ENCODE data around the gene RCHY1.
"Not testable (repeated sequence)": the region's sequence is repeated elsewhere in the genome, so short reads cannot be mapped to it uniquely, and the experiment has no call there.

RCHY1 gene

DNA sequence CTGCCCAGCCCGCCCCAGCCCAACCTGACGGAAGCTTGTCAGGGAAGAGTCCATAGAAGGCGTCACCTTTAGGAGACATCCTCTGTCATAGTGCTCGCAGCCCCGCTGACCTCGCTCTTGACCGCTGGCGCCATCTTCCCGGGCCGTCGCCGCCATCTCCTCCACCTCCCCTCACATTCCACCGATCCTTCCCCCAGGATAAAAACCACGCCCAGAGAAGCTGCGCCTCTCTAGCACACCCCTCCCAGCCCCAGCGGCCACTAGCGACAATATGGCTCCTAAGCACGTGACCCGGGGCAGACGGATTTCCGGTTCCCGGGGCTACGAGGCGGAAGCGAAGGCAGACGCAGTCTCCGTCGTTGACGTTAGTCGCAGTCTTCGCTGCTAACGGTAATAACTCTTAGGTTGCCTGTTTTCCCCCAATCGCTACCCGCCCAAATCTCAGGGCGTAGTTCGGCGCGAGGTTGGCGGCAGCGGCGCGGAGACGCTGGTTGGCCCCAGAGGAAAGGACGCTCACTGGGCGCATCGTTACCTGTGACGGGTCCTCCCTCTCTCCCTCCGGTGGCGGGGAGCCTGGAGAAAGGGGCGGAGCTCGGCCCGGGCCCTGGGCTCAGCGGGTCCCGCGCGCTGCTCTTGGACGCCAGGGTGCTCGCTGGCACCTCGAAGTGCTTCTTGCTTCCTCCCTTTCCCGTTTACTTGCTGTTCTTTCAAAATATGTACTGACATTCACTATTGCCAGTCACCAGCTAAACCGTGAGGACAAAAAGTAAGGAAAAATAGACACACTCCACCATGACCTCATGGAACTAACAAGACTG is at the start of gene RCHY1, which contains the start of gene THAP6:
TSS of gene RCHY1 (minus strand) at position 273 of the 818 bp plus-strand sequence. CDS start at position 156, 117 bp downstream.
TSS of gene THAP6 (plus strand) at position 343 of the 818 bp plus-strand sequence. CDS start 980 bp downstream, outside the sequence.
- peaks cover 17% of the 10 kb centered on the region for H3K36me3 ChIP-seq (ENCODE audit: insufficient read depth, low read length)
- H3K79me2 ChIP-seq (ENCODE audit: control insufficient read depth, insufficient read depth, low read length, unreplicated experiment) = peaks cover 54% of the 10 kb centered on the region
- peak within 1 kb of the TSS; percentile 94 for H3K4me3 ChIP-seq (ENCODE audit: low read depth, low read length)
- H3K27ac ChIP-seq (ENCODE audit: low read depth, low read length) = peak within 1 kb of the TSS; percentile 82
- H3K4me1 ChIP-seq (ENCODE audit: control insufficient read depth, insufficient read depth, low read length, unreplicated experiment) = peaks cover 31% of the 10 kb centered on the region
- peak within 1 kb of the TSS; percentile 94 for H2AFZ ChIP-seq (ENCODE audit: low read length, unreplicated experiment)
- H3K27me3 ChIP-seq (ENCODE audit: insufficient read depth, low read length) = no peaks in the 10 kb centered on the region

DNA sequence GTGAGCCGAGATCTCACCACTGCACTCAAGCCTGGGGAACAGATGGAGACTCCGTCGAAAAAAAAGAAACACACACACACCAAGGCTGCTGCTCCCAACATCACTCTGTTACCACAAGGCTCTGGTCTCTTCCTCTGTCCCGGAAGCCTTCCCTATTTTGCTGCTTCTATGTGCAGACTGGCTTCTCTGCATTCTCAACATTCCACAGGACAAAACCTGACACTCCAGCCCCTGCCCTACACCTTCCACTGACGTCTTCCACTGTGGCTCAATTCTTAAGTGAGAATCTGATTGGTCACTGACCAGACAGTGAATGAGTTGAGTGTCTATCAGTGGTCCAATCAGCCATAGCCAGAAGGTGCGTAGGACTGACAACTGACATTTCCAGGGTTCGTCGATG is 47.6 kb upstream of the RCHY1 start:
- H3K27me3 ChIP-seq (ENCODE audit: insufficient read depth, low read length) = no peaks in the 10 kb centered on the region
- no peaks in the 10 kb centered on the region for H3K4me1 ChIP-seq (ENCODE audit: control insufficient read depth, insufficient read depth, low read length, unreplicated experiment)
- no peak overlapping the region for H3K27ac ChIP-seq (ENCODE audit: low read depth, low read length)
- H3K79me2 ChIP-seq (ENCODE audit: control insufficient read depth, insufficient read depth, low read length, unreplicated experiment) = no peaks in the 10 kb centered on the region
- no peak overlapping the region for H2AFZ ChIP-seq (ENCODE audit: low read length, unreplicated experiment)
- no peak overlapping the region for H3K4me3 ChIP-seq (ENCODE audit: low read depth, low read length)
- H3K36me3 ChIP-seq (ENCODE audit: insufficient read depth, low read length) = no peaks in the 10 kb centered on the region

DNA sequence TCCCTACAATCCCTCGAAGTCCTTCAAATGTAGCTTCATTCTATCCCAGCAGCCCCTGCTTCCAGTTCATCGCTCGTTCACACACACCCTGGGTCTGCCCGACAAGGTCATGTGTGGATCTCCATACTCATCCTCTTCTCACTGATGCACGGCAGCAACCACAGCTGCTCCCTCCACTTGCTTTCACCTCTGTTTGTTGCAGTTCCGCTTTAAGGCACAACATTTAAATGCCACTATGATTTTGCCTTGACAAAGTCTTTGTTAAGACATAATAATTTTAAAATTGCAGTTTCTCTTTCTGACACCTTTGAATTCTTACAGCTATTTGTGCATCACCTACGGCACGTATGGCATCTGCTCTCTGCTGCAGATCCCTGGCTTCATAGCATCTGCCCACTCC is 43.5 kb upstream of the RCHY1 start:
- Histone ChIP-seq H2AFZ (ENCODE audit: low read length, unreplicated experiment) (no peak overlapping the region), H3K27me3 (ENCODE audit: insufficient read depth, low read length) (no peaks in the 10 kb centered on the region), H3K4me1 (ENCODE audit: control insufficient read depth, insufficient read depth, low read length, unreplicated experiment) (peaks cover 9% of the 10 kb centered on the region), H3K36me3 (ENCODE audit: insufficient read depth, low read length) (no peaks in the 10 kb centered on the region), H3K27ac (ENCODE audit: low read depth, low read length) (no peak overlapping the region), H3K79me2 (ENCODE audit: control insufficient read depth, insufficient read depth, low read length, unreplicated experiment) (no peaks in the 10 kb centered on the region), H3K4me3 (ENCODE audit: low read depth, low read length) (no peak overlapping the region)

DNA sequence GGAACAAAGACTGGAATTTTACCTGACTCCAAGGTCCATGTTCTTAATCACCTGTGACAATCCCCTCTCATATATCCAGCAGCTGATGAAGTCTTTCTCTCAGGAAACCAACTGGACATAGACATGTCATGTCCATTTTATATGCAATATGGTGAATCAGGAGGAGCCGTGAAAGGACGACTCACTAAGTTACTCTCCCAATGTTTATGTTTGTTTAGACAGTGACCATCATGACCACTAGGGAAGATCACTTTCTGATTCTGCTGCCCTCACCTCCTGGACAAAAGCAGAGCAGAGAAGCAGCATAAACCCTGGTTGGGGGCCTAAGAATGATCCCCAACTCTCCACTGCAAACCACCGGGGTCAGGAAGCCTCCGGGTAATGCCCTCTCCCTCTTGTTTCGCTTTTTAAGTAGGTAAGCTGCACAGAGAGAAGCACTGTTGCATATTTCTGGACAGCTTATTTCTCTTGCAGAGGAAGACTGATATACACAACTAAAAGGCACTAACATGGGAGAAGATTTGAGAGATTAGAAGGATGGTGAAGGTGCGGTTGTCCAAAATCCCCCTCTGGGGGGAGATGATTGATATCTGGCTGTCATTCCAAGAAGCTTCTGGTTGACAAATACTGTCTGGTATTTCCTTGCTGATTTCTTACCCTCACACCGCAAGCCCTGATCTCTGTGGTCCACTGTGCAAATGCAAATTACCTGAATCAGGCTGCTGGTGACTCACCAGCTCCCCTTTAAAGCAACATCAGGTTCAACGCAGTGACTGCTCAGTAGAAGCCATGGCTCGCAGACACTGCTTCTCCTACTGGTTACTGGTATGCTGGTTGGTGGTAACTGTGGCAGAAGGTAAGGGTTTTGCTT is 41.3 kb upstream of the RCHY1 start, which contains the start of gene ODAPH:
TSS of gene ODAPH (plus strand) at position 773 of the 871 bp plus-strand sequence. CDS start at position 790, 17 bp downstream.
- Histone ChIP-seq H3K79me2 (ENCODE audit: control insufficient read depth, insufficient read depth, low read length, unreplicated experiment) (no peaks in the 10 kb centered on the region), H3K4me3 (ENCODE audit: low read depth, low read length) (peak within 1 kb of the TSS; percentile 15; the same call in 1 of the 2 replicates), H3K27ac (ENCODE audit: low read depth, low read length) (no peak within 1 kb of the TSS), H3K4me1 (ENCODE audit: control insufficient read depth, insufficient read depth, low read length, unreplicated experiment) (peaks cover 9% of the 10 kb centered on the region), H2AFZ (ENCODE audit: low read length, unreplicated experiment) (no peak within 1 kb of the TSS), H3K36me3 (ENCODE audit: insufficient read depth, low read length) (no peaks in the 10 kb centered on the region), H3K27me3 (ENCODE audit: insufficient read depth, low read length) (no peaks in the 10 kb centered on the region)

DNA sequence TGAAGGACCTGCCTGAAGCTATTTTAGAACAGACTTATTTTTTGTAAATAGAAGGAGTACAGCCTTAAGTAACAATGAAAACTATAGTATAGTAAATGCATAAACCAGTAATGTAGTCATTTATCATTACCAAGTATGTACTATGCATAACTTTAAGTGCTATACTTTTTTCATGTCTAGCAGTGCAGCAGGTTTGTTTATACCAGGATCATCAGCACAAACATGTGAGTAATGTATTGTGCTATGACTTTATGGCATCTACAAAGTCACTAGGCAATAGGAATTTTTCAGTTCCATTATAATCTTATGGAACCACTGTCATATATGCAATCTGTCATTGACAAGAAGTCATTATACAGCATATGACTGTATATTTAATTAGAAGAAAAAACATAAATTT is 38.2 kb upstream of the RCHY1 start:
- Histone ChIP-seq H3K4me1 (ENCODE audit: control insufficient read depth, insufficient read depth, low read length, unreplicated experiment) (peaks cover 9% of the 10 kb centered on the region), H3K36me3 (ENCODE audit: insufficient read depth, low read length) (no peaks in the 10 kb centered on the region), H3K27me3 (ENCODE audit: insufficient read depth, low read length) (no peaks in the 10 kb centered on the region), H3K79me2 (ENCODE audit: control insufficient read depth, insufficient read depth, low read length, unreplicated experiment) (no peaks in the 10 kb centered on the region), H2AFZ (ENCODE audit: low read length, unreplicated experiment) (no peak overlapping the region), H3K4me3 (ENCODE audit: low read depth, low read length) (no peak overlapping the region), H3K27ac (ENCODE audit: low read depth, low read length) (no peak overlapping the region)

DNA sequence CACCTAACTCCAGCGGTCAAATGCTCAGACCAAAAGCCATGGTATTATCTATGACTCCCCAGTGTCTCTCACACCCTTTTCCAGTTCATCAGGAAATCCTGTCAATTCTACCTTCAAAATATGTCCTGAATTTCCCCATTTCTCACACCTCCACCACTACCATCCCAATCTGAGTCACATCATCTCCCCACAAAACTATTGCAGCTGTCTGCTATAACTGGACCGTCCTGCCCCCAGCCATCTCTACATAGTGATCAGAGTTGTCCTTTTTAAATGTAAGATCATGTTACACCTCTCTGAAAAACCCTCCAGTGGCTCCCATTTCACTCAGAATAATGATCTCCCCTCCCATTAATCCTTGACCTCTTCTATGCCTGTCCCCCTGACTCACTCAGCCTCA is 34.8 kb upstream of the RCHY1 start:
- Histone ChIP-seq H3K4me1 (ENCODE audit: control insufficient read depth, insufficient read depth, low read length, unreplicated experiment) (no peaks in the 10 kb centered on the region), H3K79me2 (ENCODE audit: control insufficient read depth, insufficient read depth, low read length, unreplicated experiment) (no peaks in the 10 kb centered on the region), H3K27me3 (ENCODE audit: insufficient read depth, low read length) (no peaks in the 10 kb centered on the region), H3K27ac (ENCODE audit: low read depth, low read length) (no peak overlapping the region), H3K36me3 (ENCODE audit: insufficient read depth, low read length) (no peaks in the 10 kb centered on the region; the same call in 1 of the 2 replicates), H2AFZ (ENCODE audit: low read length, unreplicated experiment) (no peak overlapping the region), H3K4me3 (ENCODE audit: low read depth, low read length) (no peak overlapping the region)

DNA sequence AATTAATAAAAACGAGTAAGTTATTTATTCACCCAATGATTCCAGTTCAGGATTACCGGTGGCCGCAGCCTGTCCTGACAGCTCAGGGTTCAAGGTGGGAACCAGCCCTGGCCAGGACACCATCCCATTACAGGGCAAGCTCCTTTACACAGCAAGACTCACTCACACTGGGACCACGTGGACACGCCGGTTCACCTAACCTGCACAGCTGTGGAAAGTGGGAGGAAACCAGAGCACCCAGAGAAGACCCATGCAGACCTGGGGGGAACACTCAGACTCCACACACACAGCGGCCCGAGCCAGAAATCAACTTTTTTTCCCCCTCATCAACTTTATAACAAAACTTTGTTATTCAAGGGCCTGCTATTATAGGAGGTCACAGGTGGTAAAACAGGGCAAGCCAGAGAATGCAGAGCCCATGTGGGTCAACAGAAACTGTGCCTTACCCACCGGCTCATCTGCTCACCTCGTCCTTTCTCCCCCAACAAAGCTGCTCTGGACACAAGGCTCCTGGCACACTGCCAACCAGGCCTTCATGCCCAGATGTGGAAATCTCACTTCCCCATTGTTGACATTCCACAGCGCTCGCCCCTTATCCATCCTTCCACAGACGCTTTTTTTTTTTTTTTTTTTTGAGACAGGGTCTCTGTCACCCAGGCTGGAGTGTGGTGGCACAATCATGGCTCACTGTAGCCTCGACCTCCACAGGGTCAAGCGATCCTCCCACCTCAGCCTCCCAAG is 33.6 kb upstream of the RCHY1 start:
- H3K36me3 ChIP-seq (ENCODE audit: insufficient read depth, low read length) = no peaks in the 10 kb centered on the region; the same call in 1 of the 2 replicates
- H3K4me3 ChIP-seq (ENCODE audit: low read depth, low read length) = no peak overlapping the region
- H3K27ac ChIP-seq (ENCODE audit: low read depth, low read length) = no peak overlapping the region
- H3K79me2 ChIP-seq (ENCODE audit: control insufficient read depth, insufficient read depth, low read length, unreplicated experiment) = no peaks in the 10 kb centered on the region
- peaks cover 10% of the 10 kb centered on the region for H3K4me1 ChIP-seq (ENCODE audit: control insufficient read depth, insufficient read depth, low read length, unreplicated experiment)
- no peak overlapping the region for H2AFZ ChIP-seq (ENCODE audit: low read length, unreplicated experiment)
- no peaks in the 10 kb centered on the region for H3K27me3 ChIP-seq (ENCODE audit: insufficient read depth, low read length)

DNA sequence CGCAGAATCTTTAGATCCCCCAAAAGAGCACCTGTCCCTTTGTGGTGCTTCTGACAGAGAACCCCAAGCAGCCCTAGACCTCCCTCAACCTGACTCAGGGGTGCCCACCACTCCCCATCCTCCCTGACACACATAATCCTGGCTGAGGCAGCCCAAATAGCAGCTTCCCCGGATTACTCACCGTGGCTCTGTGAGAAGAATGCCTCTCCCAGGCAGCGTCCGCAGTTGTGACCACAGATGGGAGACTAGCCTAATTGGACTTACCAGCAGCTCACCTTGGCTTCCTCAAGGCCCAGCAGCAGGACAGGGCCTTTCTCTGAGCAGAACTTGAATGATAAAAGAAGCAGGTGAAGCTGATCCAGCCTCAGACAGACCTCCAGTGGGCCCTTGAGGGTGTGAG is 31.3 kb upstream of the RCHY1 start:
- Histone ChIP-seq H3K4me3 (ENCODE audit: low read depth, low read length) (no peak overlapping the region), H3K36me3 (ENCODE audit: insufficient read depth, low read length) (no peaks in the 10 kb centered on the region; the same call in 1 of the 2 replicates), H3K4me1 (ENCODE audit: control insufficient read depth, insufficient read depth, low read length, unreplicated experiment) (peaks cover 14% of the 10 kb centered on the region), H3K27me3 (ENCODE audit: insufficient read depth, low read length) (no peaks in the 10 kb centered on the region), H3K79me2 (ENCODE audit: control insufficient read depth, insufficient read depth, low read length, unreplicated experiment) (no peaks in the 10 kb centered on the region), H2AFZ (ENCODE audit: low read length, unreplicated experiment) (no peak overlapping the region), H3K27ac (ENCODE audit: low read depth, low read length) (no peak overlapping the region)

DNA sequence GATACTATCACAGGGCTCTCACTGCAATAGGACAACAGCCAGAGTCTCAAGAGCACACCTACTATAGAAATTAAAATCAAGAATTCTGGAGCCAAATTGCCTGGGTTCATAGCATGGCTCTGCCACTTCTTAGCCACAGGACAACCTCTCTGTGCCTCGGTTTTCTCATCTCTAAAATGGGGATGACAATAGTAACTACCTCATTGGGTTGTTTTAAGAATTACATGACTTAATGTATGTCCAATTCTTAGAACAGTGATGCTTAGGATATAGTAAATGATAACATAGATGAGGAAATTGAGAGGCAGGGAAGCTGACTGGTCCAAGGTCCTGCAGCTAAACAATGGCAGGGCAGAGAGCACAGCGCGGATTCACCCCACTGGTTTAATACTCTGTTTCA is 30.7 kb upstream of the RCHY1 start:
- Histone ChIP-seq H3K36me3 (ENCODE audit: insufficient read depth, low read length) (no peaks in the 10 kb centered on the region; the same call in 1 of the 2 replicates), H2AFZ (ENCODE audit: low read length, unreplicated experiment) (no peak overlapping the region), H3K79me2 (ENCODE audit: control insufficient read depth, insufficient read depth, low read length, unreplicated experiment) (no peaks in the 10 kb centered on the region), H3K27ac (ENCODE audit: low read depth, low read length) (no peak overlapping the region), H3K27me3 (ENCODE audit: insufficient read depth, low read length) (no peaks in the 10 kb centered on the region), H3K4me1 (ENCODE audit: control insufficient read depth, insufficient read depth, low read length, unreplicated experiment) (peaks cover 14% of the 10 kb centered on the region), H3K4me3 (ENCODE audit: low read depth, low read length) (no peak overlapping the region)

DNA sequence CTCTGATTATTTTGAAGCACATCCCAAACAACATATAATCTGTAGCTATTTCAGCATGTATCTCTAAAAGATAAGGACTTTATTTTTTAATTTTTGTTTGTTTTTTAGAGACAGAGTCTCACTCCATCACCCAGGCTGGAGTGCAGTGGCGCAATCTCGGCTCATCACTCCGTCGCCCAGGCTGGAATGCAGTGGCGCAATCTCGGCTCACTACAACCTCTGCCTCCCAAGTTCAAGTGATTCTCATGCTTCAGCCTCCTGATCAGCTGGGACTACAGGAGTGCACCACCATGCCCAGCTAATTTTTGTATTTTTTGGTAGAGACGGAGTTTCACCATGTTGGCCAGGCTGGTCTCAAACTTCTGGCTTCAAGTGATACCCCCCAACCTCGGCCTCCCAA is 30.0 kb upstream of the RCHY1 start:
- peak overlapping the region; percentile 42; the same call in 1 of the 2 replicates for H3K27ac ChIP-seq (ENCODE audit: low read depth, low read length)
- H3K36me3 ChIP-seq (ENCODE audit: insufficient read depth, low read length); H2AFZ ChIP-seq (ENCODE audit: low read length, unreplicated experiment): not testable (repeated sequence)

More for the DNA sequence above, 30.0 kb upstream of the RCHY1 start:
- peaks cover 14% of the 10 kb centered on the region for H3K4me1 ChIP-seq (ENCODE audit: control insufficient read depth, insufficient read depth, low read length, unreplicated experiment)
- H3K79me2 ChIP-seq (ENCODE audit: control insufficient read depth, insufficient read depth, low read length, unreplicated experiment); H3K4me3 ChIP-seq (ENCODE audit: low read depth, low read length); H3K27me3 ChIP-seq (ENCODE audit: insufficient read depth, low read length): not testable (repeated sequence)

Measured in ACC112 (cell line).